PC-9 (cell line): Measurements from ENCODE around the gene OR52J3. TPM values are rescaled to one million over a fixed set of nuclear protein-coding genes. Genes with fewer than 3 reads are reported as not detected.

Source experiments
- Bru-seq: library from RNA; stranded (reverse); fragments of 400-500 nt; gene quantifications from one replicate; lab custom pipeline; 2021; lab: Mats Ljungman, UMichigan
- BruChase-seq, 2 experiments: library from RNA; stranded (reverse); fragments of 400-500 nt; gene quantifications; one replicate each; lab custom pipeline; 2021; lab: Mats Ljungman, UMichigan
- BruUV-seq: library from RNA; stranded (reverse); fragments of 400-500 nt; replicated peaks from 2 replicates; lab custom pipeline; 2021; lab: Mats Ljungman, UMichigan
- CTCF ChIA-PET: fragments of 300-600 bp; sonication (Branson Sonifier 250); formaldehyde crosslinking; loops from one replicate; lab custom pipeline; 2022; ENCODE audit warnings: antibody characterized with exemption; lab: Charles Lee
- POLR2A ChIA-PET: fragments of 300-600 bp; sonication (Branson Sonifier 250); formaldehyde crosslinking; loops from one replicate; lab custom pipeline; 2022; ENCODE audit warnings: antibody characterized with exemption; ENCODE audit not compliant: unreplicated experiment; lab: Charles Lee
- DNase-seq, 2 experiments: peaks; one replicate each; pipeline versions ENCODE4 v3.0.0 to v3.0.0-alpha.2; 2015 to 2022; ENCODE audit warnings: mixed read lengths in 1 of 2
- H2AFZ ChIP-seq: fragments of 200-600 bp; sonication (generic); 2 replicates; pipeline ENCODE4 v1.8.1; 2017; ENCODE audit warnings: antibody characterized with exemption
- H3F3A ChIP-seq: fragments of 200-600 bp; sonication (generic); 2 replicates; pipeline ENCODE4 v1.8.1; 2017; ENCODE audit warnings: antibody characterized with exemption, mild to moderate bottlenecking, low read depth; ENCODE audit not compliant: insufficient read depth
- H3K27ac ChIP-seq: fragments of 200-600 bp; sonication (generic); 2 replicates; pipeline ENCODE4 v1.6.1; 2016; ENCODE audit warnings: mixed run types
- H3K27me3 ChIP-seq: fragments of 200-600 bp; sonication (generic); 2 replicates; pipeline ENCODE4 v1.6.1; 2016; ENCODE audit warnings: low read depth, mixed run types; ENCODE audit not compliant: insufficient read depth
- H3K36me3 ChIP-seq: fragments of 200-600 bp; sonication (generic); 2 replicates; pipeline ENCODE4 v1.6.1; 2016; ENCODE audit warnings: low read depth, mixed run types
- H3K4me1 ChIP-seq: fragments of 200-600 bp; sonication (generic); replicated peaks from 2 replicates; pipeline ENCODE4 v1.6.1; 2016; ENCODE audit warnings: mixed run types; ENCODE audit not compliant: insufficient read depth
- H3K4me2 ChIP-seq: fragments of 200-600 bp; sonication (generic); 2 replicates; pipeline ENCODE4 v1.6.1; 2017; ENCODE audit warnings: mixed run types
- H3K4me3 ChIP-seq: fragments of 200-600 bp; sonication (generic); 2 replicates; pipeline ENCODE4 v1.6.1; 2016; ENCODE audit warnings: mixed run types
- H3K79me2 ChIP-seq: fragments of 200-600 bp; sonication (generic); 2 replicates; pipeline ENCODE4 v1.6.1; 2017; ENCODE audit warnings: low read depth, mixed run types
- H3K9me2 ChIP-seq: fragments of 200-600 bp; sonication (generic); 2 replicates; pipeline ENCODE4 v1.8.1; 2017; ENCODE audit warnings: mild to moderate bottlenecking; ENCODE audit not compliant: insufficient read depth
- H3K9me3 ChIP-seq: fragments of 200-600 bp; sonication (generic); 2 replicates; pipeline ENCODE4 v1.8.1; 2016; ENCODE audit warnings: low read depth; ENCODE audit not compliant: insufficient read depth
- H4K20me1 ChIP-seq: fragments of 200-600 bp; sonication (generic); 2 replicates; pipeline ENCODE4 v1.8.1; 2017; ENCODE audit not compliant: insufficient read depth
- CTCF ChIP-seq: fragments of 200-600 bp; sonication (generic); conservative IDR thresholded peaks from 2 replicates; pipeline ENCODE4 v1.6.1; 2017; ENCODE audit warnings: mixed run types, antibody characterized with exemption, mild to moderate bottlenecking, moderate library complexity
- EZH2 ChIP-seq: fragments of 200-600 bp; sonication (generic); IDR thresholded peaks from 2 replicates; pipeline ENCODE4 v1.8.0; 2017; ENCODE audit warnings: antibody characterized with exemption, low read depth
- intact Hi-C: fragments of 100-400 bp; cut with micrococcal nuclease; formaldehyde crosslinking; loops from one replicate; pipeline ENCODE4 v1.10.0; 2022; ENCODE audit not compliant: unreplicated experiment
- long read RNA-seq: library from polyadenylated mRNA; stranded (forward); transcript quantifications from one replicate; pipeline ENCODE4 v2.0.0, GENCODE V29; 2022
- total RNA-seq: library from RNA; stranded (reverse); gene quantifications from 2 replicates; pipeline ENCODE4 v1.2.3, GENCODE V29; 2021

The OR52J3 gene
- total RNA-seq = not detected in 2 replicates
- not detected for Bru-seq, nascent RNA
- BruChase-seq, experiment 1, labeled RNA remaining after a 2-hour chase = not detected
- not detected for BruChase-seq, experiment 2, labeled RNA remaining after a 6-hour chase
- long read RNA-seq = 0 reads

- H3K27me3 ChIP-seq = no peaks in the 10 kb centered on the region
- no peak within 1 kb of the TSS for H2AFZ ChIP-seq
- H3K36me3 ChIP-seq = no peaks in the 10 kb centered on the region
- H3K9me3 ChIP-seq = no peaks in the 10 kb centered on the region
- ChIA-PET CTCF (no interaction called here), POLR2A (no interaction called here)
- TF ChIP-seq CTCF (no peak), EZH2 (no peak)
- no peak within 1 kb of the TSS for H3K27ac ChIP-seq
- intact Hi-C loops = no loop called here
- no peaks in the 10 kb centered on the region for H4K20me1 ChIP-seq
- no peaks in the 10 kb centered on the region for H3K9me2 ChIP-seq
- H3F3A ChIP-seq = no peaks in the 10 kb centered on the region
- no peak within 1 kb of the TSS for H3K4me2 ChIP-seq
- DNase-seq = no peak
- no peaks in the 10 kb centered on the region for H3K79me2 ChIP-seq
- no peaks in the 10 kb centered on the region for H3K4me1 ChIP-seq
- BruUV-seq = no TSS peak
- no peak within 1 kb of the TSS for H3K4me3 ChIP-seq
Observed at GRCh38 chr11:5046226-5046625, at the start of gene OR52J3. TSS of gene OR52J3 (plus strand) at chr11:5046526. CDS start at chr11:5046526, 0 bp downstream.

GRCh38 chr11:5004424-5005274 lies 41.7 kb upstream of the OR52J3 start:
- ChIA-PET CTCF (no interaction called here), POLR2A (no interaction called here)
- Histone ChIP-seq H3K9me3 (no peaks in the 10 kb centered on the region), H3F3A (no peaks in the 10 kb centered on the region), H3K4me2 (no peak overlapping the region), H4K20me1 (no peaks in the 10 kb centered on the region), H3K36me3 (no peaks in the 10 kb centered on the region), H3K9me2 (no peaks in the 10 kb centered on the region), H3K27ac (no peak overlapping the region), H3K4me1 (no peaks in the 10 kb centered on the region), H2AFZ (no peak overlapping the region), H3K79me2 (no peaks in the 10 kb centered on the region), H3K4me3 (no peak overlapping the region), H3K27me3 (no peaks in the 10 kb centered on the region)
- no TSS peak for BruUV-seq
- DNase-seq = peak in 1 of 2 experiments; percentile 6
- intact Hi-C loops = loop anchor here (2.0 to 10.0 kb wide), 2 partner anchors 368 to 820 kb away; partner anchors contain the start of gene OR51D1
- TF ChIP-seq CTCF (peak; percentile 61), EZH2 (no peak)

GRCh38 chr11:5007561-5007960 lies 38.8 kb upstream of the OR52J3 start:
- no peak for TF ChIP-seq CTCF
- TF ChIP-seq EZH2 = no peak
- BruUV-seq = no TSS peak
- Histone ChIP-seq H3K27ac (no peak overlapping the region), H3K4me3 (no peak overlapping the region), H2AFZ (no peak overlapping the region), H3K9me2 (no peaks in the 10 kb centered on the region), H3K9me3 (no peaks in the 10 kb centered on the region), H3K27me3 (no peaks in the 10 kb centered on the region), H3F3A (no peaks in the 10 kb centered on the region), H3K4me1 (no peaks in the 10 kb centered on the region), H4K20me1 (no peaks in the 10 kb centered on the region), H3K4me2 (no peak overlapping the region), H3K79me2 (no peaks in the 10 kb centered on the region), H3K36me3 (no peaks in the 10 kb centered on the region)
- DNase-seq = no peak
- CTCF ChIA-PET = no interaction called here
- intact Hi-C loops = loop anchor here (10.0 kb wide), 1 partner anchor 823 kb away; no protein-coding TSS in a partner anchor
- POLR2A ChIA-PET = no interaction called here
